Measurements from ENCODE around the gene CLMN.

The CLMN gene

DNA sequence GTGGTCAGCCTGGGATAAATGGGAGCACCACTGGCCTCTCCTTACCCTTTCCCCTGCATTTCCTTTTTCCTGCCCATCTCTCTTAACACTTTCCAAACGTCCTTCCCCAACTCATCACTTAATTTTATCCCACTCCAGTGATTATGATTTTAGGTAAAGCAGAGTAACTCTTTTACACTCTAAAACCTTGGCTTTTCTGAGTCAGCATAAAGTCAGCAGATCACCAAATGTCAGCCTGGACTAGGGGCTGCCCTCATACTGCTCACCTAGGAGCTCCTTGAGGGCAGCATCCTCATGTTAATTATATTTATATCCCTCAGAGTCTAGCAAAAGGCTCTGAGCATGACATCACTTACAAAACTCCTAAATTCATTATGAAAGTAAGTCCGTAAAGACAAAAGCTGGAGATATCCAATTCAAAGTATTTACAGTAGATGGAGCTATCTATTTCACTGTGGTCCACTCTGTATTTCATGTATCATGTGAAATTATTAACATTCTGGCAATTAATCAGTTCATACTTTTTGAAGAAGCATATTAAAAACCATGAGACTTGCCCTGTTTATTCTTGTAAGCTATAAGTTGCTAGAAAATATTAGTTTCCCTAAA, 145.4 kb downstream of the CLMN start:
- no peak for DNase-seq (ENCODE audit: low read depth in 2 of 3, low spot score in 2 of 3)

DNA sequence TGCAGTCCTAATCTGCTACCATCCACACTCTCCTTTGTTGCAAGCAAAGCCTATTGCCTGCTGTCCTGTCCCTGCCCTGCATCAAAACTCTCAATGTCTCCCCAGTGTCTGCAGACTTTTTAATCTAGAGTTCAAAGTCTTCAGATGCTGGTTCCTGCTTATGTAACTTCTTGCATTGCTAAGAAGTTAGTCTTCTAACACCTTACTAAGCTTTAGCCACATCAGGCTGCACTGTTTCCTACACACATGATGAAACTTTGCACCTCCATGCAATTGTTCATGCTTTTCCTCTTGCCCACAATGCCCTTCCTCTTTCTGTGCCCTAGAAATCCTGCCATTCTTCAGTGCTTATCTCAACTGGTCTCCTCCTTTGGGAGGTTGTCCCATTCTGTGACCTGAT, 146.2 kb downstream of the CLMN start:
- no peak for DNase-seq (ENCODE audit: low read depth in 2 of 3, low spot score in 2 of 3)

DNA sequence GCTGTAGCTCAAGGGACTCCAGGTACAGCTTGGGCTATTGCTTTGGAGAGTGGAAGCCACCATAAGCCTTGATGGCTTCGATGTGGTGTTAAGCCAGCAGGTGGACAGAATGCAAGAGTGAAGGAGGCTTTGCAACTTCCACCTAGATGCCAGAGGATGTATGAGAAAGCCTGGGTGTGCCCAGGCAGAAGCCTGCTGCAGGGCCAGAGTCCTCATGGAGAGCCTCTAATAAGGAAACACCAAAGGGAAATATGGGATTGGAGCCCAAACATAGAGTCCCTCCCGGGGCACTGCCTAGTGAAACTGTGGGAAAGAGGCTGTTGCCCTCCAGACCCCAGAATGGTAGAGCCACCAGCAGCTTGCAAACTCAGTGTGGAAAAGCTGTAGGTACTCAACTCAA, 152.5 kb downstream of the CLMN start:
- DNase-seq (ENCODE audit: low read depth in 2 of 3, low spot score in 2 of 3) = no peak

DNA sequence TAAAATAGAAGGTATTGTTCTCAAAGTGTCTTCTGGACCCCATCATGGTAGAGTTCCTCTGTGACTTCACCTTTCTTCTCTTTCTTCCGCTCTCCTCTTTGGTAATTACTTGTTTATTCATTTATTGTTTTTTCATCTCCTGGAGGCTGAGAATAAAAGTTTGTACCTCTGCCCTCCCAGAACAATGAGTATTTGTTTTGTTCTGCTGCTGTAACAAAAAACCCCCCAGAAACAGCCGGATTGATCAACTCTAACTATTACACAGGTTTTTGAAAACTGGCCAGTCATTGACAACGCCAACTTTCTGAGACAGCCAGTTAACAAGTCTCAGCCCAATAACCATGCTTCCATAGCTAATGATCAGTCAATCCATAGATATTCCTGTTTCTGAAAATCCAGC, 154.2 kb downstream of the CLMN start:
- no peak for DNase-seq (ENCODE audit: low read depth in 2 of 3, low spot score in 2 of 3)

DNA sequence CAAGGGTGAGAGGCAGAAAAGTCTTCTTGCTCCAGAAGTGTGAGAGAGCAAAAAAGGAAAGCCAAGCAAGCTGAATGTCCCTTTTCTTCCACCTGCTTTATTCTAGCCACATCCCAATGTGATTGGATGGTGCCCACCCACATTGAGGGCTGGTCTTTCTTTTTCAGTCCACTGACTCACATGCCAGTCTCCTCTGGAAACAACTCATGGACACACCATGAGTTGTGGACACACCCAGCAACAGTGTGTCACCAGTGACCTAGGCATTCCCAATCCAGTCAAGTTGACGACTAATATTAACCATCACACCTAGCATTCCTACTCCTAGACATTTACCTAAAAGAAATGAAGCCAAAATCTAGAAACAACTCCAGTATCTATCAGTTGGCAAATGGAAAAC, 155.2 kb downstream of the CLMN start:
- DNase-seq (ENCODE audit: low read depth in 2 of 3, low spot score in 2 of 3) = no peak

DNA sequence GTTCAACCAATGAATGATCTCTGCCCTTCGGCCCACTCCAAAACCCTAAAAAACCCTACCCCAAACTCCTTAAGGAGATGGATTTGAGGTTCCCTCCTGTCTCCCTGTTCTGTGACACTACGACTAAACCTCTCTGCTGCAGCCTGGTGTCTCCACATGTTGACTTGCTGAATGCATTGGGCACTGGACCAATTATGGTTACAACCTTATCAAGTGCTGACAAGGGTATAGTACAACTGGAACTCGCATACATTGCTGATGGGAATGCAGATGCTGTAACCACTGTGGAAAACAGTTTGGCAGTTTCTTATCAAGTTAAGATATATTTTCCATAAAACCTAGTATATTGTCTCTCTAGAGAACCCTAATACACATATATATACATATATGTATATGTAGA, 156.0 kb downstream of the CLMN start:
- DNase-seq (ENCODE audit: low read depth in 2 of 3, low spot score in 2 of 3) = no peak

DNA sequence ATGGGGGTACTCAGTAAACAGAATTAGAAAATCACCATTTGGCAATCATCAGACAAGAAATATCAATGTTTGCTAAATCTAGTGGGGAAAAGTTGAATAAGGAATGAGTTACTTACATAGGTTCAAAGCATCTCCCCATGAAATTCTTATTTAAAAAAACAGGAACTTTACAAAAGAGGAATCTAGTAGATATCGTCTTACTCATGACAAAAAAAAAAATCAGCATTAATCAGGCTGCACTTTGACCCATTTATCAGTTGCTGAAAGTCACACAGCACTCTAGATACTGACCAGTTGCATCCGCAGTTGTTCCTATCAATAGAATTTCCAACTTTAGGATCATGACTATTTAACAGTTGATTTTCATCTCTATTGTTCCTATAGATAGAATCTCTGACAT, 156.6 kb downstream of the CLMN start:
- DNase-seq (ENCODE audit: low read depth in 2 of 3, low spot score in 2 of 3) = no peak

DNA sequence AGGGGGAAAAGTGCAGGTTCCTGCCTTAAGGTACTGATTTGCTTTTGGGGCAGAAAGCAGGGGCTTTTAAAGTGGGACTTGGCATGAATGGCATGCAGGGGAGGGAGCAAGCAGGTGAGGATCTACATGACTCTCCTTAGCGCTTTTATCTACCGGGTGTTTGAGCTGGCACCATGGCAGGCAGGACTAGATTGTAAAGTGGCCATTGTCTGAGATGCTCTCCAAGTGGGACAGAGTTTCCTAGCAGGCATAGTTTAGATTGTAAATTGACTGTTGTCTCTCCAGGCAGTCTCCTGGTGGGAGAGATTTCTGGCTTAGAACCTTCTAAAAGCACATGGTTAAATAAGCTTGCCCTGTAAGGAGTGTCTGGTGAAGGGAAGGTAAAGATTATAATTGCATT, 157.1 kb downstream of the CLMN start:
- no peak for DNase-seq (ENCODE audit: low read depth in 2 of 3, low spot score in 2 of 3)

DNA sequence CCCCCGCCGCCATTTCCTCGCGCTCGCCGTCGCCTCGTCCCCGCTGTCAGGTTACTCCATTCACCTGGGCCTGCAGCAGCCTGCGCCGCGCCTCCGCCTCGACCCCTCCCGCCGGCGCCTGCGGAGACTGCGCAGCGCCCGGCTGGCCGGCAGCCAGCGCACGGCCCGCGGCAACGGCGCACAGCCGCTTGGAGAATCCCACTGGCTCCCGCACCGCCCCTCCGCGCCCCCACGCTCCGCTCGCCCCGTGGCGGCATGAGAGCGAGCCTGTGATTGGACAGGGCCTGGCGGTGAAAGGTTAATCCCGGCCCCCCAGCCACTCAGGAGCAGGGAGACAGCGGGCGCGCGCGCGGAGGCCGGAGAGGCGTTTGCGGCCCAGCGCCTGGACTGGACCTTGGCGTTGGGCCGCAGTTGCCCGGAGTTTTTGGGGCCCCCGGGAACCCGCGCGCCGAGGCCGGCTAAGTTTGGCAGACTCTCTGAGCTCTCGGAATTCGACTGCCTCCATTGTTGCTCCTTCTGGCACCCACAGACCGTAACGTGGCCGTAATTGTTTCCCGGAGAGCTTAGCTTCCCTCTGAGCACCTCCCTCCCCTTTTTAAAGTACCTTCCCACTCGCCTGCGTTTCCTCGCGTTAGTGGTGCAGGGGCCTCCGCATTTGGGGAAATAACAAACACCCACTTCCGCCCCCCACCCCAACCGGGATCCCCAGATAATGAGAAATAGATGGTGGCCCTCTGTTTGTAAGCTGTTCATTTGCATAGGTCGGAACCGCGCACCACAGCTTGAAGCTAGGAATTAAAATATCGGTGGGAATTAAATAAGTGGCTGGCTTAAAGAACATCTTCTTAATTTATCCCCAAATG, 162.2 kb downstream of the CLMN start, which contains the start of gene DICER1:
TSS of gene DICER1 (minus strand) at position 203 of the 863 bp plus-strand sequence. CDS start 24,071 bp downstream, outside the sequence.
- DNase-seq (ENCODE audit: low read depth in 2 of 3, low spot score in 2 of 3) = peak; percentile 88 to 95 (median 94)

DNA sequence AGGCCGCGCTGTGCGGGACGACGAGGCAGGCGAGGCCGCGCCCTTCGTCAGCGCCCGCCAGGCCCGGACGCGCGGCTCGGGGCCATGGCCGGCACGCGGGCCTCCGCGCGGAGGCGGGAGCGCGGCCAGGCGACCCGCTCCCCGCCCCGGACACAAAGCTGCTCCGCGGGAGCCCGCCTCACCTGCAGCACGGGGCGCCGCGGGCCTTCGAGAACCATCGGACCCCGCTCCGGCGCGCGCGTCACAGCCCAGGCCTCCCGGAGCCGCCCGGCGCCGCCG, 162.7 kb downstream of the CLMN start:
- no peak for DNase-seq (ENCODE audit: low read depth in 2 of 3, low spot score in 2 of 3)

DNA sequence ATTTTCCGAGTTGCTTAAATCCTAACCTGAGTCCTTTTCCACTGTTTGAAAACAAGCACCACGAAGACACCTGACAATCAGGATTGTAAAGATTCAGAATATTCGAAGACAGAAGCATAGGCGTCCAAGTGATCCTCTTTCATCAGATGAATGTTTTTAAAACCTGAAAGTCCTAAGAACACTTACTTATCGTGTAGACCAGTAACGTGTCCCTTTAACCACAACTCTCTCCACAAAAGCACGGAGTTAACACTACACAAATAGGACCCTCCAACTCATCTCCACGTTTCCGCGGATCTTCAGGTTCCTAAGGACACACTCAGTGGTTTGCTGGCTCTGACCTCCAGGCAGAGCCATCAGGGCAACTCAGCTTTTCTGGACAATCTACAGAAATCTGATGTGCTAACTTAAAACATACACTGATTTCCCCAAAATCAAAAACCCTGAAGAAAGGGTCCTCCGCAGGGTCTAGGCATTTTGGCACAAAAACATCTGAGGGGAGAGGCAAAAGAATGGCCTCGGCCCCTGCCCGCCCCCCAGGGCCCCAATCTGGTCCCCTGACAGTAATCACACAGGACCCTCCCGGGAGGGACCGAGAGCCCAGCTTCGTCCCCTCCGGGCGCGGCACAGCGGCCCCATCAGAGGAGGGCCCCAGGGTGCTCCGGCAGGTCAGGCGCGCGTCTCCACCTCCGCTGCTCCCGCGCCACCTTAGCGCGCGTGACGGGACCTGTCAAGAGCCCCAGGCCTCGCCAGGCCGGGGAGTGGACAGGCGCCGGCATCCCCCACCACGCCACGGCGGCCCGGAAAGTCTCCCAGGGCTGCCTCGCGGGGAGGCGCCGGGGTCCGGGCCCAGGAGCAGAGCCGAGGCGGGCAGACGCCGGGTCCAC, 163.3 kb downstream of the CLMN start:
- DNase-seq (ENCODE audit: low read depth in 2 of 3, low spot score in 2 of 3) = peak in 2 of 3 experiments; percentile 13 to 29

DNA sequence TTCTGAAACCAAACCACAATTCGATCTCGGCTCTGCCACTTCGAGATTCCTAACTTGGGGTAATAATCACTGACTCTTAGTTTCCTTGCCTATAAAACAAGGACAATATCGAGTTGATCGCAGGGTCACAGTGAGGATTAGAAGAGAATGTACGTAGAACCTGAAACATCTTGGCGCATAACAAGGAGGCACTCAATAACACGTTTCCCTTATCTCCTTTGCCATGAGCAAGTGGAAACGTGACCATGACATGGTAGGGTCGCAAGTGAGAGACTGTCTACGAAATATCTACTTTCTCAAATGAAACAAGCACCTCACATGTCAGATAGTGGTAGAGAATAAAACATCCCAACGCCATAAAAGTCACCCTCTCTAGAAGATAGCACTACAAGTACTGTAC, 164.7 kb downstream of the CLMN start:
- no peak for DNase-seq (ENCODE audit: low read depth in 2 of 3, low spot score in 2 of 3)

DNA sequence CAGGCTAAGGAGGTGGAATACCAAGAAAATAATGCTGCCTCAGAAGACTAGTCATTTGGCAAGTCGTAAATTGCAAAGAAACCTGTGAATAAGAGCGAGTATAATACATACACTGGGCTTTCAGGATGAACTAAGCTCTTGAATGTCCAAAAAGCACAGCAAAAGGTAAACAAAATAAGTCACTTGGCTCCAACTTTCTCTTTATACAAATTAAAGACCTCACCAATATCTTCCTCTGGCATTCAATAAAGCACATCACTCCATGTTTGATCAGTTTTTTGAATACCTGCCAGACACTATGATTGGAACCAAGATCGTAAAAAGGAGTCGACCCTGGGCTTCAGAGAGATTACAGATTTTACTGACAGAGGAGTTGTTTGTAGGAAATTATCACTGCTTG, 165.8 kb downstream of the CLMN start:
- DNase-seq (ENCODE audit: low read depth in 2 of 3, low spot score in 2 of 3) = no peak

DNA sequence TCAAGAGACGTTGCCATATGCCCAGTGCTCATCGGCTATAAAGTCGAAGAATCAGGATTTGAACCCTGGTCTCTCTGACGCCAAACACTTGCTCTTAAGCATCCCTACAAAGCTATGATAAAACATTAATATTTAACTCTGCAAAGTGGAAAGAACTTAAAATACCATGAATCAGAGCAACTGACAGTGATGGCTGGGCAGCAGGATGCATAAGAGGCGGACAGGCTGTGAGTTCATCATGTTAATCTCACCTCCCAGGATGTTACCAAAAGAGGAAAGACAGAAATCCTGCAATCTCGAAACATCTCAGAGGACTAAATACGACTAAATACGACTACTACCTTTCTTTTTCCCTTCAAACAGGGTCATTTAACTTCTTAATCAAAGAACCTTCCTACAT, 168.1 kb downstream of the CLMN start:
- DNase-seq (ENCODE audit: low read depth in 2 of 3, low spot score in 2 of 3) = no peak

DNA sequence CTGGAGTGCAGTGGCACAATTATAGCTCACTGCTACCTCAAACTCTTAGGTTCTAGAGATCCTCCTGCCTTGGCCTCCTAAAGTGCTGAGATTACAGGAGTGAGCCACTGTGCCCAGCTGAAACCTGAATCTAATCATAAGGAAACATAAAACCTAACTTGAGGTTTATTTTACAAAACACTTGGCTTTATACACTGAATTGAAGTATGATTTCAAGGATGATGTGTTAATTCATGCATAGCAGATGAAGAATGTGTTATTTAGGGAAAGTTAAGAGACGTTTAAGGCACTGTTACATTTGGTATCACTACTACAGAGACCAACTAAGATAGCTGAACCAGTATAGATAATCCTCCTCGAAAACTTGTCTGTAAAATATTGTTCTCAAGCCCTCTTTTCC, 168.8 kb downstream of the CLMN start:
- DNase-seq (ENCODE audit: low read depth in 2 of 3, low spot score in 2 of 3) = no peak

DNA sequence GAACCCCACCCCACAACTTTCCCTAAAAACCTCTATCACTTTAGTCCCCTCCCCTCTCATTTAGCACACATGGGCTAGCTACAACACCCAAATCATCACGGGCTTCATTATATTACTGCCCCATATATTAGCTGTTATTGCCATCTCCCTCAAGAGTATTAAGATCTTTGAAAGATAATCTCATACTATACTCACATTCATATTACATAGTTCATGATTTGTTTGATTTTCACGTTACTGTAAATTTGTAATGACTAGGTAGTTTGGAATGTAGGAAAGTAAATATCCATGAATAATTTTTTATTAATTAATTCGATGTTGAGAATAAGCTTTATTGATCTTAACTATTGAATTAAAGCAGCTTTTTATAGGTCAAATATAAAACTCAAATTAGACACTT, 170.3 kb downstream of the CLMN start:
- DNase-seq (ENCODE audit: low read depth in 2 of 3, low spot score in 2 of 3) = no peak

DNA sequence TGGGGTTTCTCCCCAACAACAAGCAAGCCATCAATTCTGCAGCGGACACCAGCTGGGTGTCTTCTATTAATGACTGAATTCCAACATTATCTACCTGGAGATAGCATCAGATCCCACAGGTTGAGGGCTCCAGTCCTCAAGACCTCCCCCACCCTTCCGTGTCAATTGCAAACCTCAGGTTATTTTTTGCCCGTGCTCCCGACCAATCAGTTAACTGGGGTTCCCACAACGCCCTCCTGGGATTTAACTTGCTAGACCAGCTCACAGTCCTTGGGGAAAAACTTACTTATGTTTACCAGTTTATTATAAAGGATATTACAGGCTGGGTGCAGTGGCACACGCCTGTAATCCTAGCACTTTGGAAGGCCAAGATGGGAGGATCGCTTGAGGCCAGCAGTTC, 172.1 kb downstream of the CLMN start:
- DNase-seq (ENCODE audit: low read depth in 2 of 3, low spot score in 2 of 3) = no peak

DNA sequence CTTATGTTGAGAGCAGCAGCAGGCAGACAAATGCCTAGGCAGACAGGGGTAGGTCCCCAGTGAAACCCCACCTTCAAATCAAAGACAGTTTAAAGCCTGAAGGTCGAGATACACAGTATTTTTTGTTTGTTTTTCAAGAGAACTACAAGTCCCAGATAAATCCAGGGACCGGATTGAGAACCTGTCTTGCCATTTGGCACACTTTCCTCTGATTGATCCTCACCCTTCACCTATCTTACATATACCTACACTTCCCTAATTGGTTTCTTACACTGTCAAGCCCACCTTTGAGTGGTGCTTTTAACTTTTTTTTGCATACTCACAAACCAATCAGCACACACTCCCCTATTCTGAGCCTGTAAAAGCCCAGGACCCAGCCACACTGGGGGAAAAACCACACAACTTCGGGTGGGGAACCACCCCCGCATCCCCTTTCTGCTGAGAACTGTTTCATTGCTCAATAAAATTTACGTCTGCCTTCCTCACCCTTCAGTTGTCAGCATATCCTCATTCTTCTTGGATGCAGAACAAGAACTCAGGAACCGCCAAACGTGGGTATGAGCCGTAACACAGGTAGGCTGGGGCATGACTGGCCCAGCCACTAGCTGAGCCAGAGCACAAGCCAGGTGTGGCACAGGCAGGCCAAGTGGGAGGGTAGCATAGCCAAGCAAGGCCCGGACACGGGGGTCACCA, 173.5 kb downstream of the CLMN start:
- no peak for DNase-seq (ENCODE audit: low read depth in 2 of 3, low spot score in 2 of 3)

DNA sequence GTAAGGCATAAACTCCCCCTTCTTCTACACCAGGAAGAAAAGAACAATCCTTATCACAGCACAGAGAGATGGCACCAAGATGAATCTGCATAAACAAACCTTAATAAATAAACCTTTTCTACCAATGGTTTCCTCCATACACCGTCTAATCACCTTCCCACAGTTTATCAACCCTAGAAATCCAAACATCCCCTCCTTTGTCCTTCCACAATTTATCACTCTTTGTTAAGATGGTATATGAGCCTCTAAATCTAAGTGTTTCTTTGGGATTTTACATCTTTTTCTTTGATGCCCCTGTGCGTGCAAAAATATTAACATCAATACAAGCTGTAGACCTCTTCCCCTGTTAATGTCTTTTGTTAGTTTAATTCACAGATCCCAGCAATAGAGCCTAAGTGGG, 174.9 kb downstream of the CLMN start:
- no peak for DNase-seq (ENCODE audit: low read depth in 2 of 3, low spot score in 2 of 3)

DNA sequence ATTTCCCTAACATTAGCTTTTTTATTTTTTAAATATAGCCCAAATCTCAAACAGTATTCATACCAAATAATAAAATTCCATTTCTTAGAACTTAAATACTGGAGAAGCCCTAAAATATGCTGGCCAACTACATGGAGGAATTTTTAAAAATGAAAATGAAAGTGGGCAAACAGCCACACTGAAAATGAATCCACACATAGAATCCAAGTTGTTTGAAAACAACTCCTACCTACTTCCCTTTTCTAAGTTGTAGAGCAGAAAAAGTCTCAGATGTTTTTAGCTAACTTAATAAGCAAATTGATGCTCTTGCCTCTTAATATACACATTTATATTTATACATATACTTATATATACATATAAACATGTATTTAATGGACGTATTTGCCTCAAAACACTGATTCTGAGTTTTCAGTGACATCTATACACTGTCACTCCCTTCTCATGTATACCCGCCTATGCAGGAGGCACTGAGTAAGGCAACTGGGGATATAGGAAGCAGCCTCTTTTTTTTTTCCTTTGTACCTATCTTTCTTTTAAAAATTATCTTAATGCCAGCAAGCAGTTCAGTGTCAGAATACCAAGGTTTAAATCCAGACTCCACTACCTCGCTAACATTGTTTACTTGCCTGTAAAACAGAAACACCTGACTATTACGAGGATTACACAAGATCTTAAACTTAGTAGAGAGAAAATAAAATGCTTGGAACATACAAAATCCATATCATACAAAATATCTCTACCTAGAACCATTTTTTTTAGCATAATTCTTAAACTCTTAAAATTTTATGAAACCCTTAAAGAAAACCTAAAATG, 175.7 kb downstream of the CLMN start:
- DNase-seq (ENCODE audit: low read depth in 2 of 3, low spot score in 2 of 3) = no peak

DNA sequence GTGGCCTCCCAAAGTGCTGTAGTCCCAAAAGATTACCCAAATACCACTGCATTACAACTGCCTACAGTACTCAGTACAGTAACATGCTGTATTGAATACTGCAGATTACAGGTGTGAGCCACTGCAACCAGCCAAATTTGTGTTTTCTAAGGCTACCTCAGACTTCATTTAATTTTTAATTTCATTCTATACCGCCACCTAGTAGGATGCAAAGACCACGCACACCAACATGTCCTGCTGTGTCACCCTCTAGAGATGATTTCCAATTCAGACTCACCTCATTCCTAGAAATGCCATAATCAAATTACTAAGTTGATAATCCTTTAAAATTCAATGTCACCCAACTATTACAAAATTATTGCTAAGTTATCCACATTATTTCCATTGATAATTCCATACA, 177.5 kb downstream of the CLMN start:
- no peak for DNase-seq (ENCODE audit: low read depth in 2 of 3, low spot score in 2 of 3)
